ENCODE results near the gene PPP2R2B.
A peak's percentile ranks its signal among the peaks of the same experiment; 100 is the strongest.

The PPP2R2B gene

DNA sequence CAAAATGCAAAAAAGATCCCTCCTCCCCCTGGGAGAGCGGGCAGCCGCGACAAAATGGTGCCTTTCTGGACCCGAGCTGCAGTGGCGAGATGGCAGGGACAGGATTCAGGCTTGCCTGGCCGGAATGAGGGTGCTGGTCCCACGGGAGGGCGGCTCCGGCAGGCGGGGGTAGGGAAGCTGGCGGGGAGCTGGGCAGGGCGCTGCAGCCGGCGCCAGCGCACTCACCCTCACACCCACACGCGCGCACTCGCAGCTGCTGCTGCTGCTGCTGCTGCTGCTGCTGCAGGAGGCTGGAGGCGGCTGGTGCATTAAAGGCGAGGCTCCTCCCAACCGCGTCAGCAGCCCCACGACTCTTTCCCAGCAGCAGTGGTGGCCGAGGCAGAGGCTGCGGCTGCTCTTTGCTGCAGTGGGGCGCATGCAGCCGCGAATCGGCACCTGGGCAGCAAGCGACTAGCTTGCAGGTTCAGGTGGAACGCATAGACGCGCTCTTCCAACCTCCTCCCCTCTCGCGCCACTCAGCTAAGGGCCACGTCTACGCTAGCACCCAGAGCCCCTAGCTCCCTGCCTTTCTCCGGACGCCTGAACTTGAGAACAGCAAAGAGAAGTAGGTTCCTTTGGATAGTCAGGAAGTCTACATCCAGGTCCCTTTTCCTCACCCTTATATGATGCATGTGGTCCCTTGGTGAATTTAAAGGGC, at the start of gene PPP2R2B:
Gene PPP2R2B, minus strand, starts transcription at position 282 of the 697 bp plus-strand sequence.
- no peak within 1 kb of the TSS for H3K9ac ChIP-seq (ENCODE audit: low read length in 5 of 5)
- peaks cover 17 to 24% (median 17%) of the 10 kb centered on the region in 5 donors for H3K27me3 ChIP-seq (ENCODE audit: control insufficient read depth in 5 of 5, insufficient read depth in 4 of 5, low read length in 5 of 5)
- no peaks in the 10 kb centered on the region for H3K36me3 ChIP-seq (ENCODE audit: control insufficient read depth in 5 of 5, insufficient read depth in 5 of 5, low read length in 5 of 5)
- H3K4me3 ChIP-seq (ENCODE audit: low read depth in 1 of 5, low read length in 5 of 5): peak within 1 kb of the TSS; percentile 43 to 64 (median 58)
- no peak within 1 kb of the TSS for H3K27ac ChIP-seq (ENCODE audit: low read depth, low read length)
- H3K4me1 ChIP-seq (ENCODE audit: control insufficient read depth in 5 of 5, insufficient read depth in 5 of 5, low read length in 5 of 5): peaks cover 0 to 20% (median 19%) of the 10 kb centered on the region in 5 donors
- no peaks in the 10 kb centered on the region for H3K9me3 ChIP-seq (ENCODE audit: control insufficient read depth in 5 of 5, low read length in 5 of 5)

DNA sequence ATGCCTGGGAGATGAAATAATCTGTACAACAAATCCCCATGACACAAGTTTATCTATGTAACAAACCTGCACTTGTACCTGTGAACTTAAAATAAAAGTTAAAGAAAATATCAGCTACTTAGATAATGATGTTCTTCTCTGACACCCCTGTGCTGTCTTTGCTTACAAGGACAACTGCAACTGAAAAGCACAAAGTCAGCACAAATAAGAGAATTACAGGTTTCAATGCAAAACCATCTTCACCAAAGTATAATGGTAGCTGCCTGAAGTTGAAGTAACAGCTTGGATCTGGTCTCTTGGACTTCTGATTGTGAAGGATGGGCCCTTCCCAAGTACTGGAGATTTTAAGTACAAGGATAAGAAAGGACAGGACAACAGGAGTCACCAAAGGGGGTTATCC, 45.6 kb upstream of the PPP2R2B start:
- H3K27ac ChIP-seq (ENCODE audit: low read depth, low read length): no peak overlapping the region
- no peaks in the 10 kb centered on the region for H3K36me3 ChIP-seq (ENCODE audit: control insufficient read depth in 5 of 5, insufficient read depth in 5 of 5, low read length in 5 of 5)
- no peaks in the 10 kb centered on the region for H3K9me3 ChIP-seq (ENCODE audit: control insufficient read depth in 5 of 5, low read length in 5 of 5)
- H3K4me3 ChIP-seq (ENCODE audit: low read depth in 1 of 5, low read length in 5 of 5): no peak overlapping the region
- H3K4me1 ChIP-seq (ENCODE audit: control insufficient read depth in 5 of 5, insufficient read depth in 5 of 5, low read length in 5 of 5): no peaks in the 10 kb centered on the region
- peaks cover 0 to 3% (median 0%) of the 10 kb centered on the region in 5 donors for H3K27me3 ChIP-seq (ENCODE audit: control insufficient read depth in 5 of 5, insufficient read depth in 4 of 5, low read length in 5 of 5)
- H3K9ac ChIP-seq (ENCODE audit: low read length in 5 of 5): no peak overlapping the region

DNA sequence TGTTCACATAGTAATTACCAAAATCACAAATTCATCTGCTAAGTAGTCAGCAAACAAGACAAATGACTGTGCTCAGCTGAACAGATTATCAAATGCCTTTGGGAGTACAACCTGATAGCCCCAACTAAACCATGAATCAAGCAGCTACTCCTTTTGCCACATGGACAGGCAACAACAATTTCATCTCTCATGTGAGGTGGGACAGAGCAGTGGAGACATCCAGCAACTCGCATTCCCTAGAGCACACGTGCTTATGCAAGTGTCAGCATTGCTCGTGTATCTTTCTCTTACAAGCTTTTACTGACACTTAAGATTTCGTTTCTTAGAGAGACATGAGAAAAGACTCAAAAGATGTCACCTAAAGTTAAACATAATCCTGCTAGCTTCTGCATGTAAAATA, 42.7 kb upstream of the PPP2R2B start:
- no peak overlapping the region for H3K9ac ChIP-seq (ENCODE audit: low read length in 5 of 5)
- H3K36me3 ChIP-seq (ENCODE audit: control insufficient read depth in 5 of 5, insufficient read depth in 5 of 5, low read length in 5 of 5): no peaks in the 10 kb centered on the region
- no peaks in the 10 kb centered on the region for H3K9me3 ChIP-seq (ENCODE audit: control insufficient read depth in 5 of 5, low read length in 5 of 5)
- H3K27ac ChIP-seq (ENCODE audit: low read depth, low read length): no peak overlapping the region
- H3K4me1 ChIP-seq (ENCODE audit: control insufficient read depth in 5 of 5, insufficient read depth in 5 of 5, low read length in 5 of 5): no peaks in the 10 kb centered on the region
- H3K4me3 ChIP-seq (ENCODE audit: low read depth in 1 of 5, low read length in 5 of 5): no peak overlapping the region
- H3K27me3 ChIP-seq (ENCODE audit: control insufficient read depth in 5 of 5, insufficient read depth in 4 of 5, low read length in 5 of 5): peaks cover 0 to 3% (median 0%) of the 10 kb centered on the region in 5 donors

DNA sequence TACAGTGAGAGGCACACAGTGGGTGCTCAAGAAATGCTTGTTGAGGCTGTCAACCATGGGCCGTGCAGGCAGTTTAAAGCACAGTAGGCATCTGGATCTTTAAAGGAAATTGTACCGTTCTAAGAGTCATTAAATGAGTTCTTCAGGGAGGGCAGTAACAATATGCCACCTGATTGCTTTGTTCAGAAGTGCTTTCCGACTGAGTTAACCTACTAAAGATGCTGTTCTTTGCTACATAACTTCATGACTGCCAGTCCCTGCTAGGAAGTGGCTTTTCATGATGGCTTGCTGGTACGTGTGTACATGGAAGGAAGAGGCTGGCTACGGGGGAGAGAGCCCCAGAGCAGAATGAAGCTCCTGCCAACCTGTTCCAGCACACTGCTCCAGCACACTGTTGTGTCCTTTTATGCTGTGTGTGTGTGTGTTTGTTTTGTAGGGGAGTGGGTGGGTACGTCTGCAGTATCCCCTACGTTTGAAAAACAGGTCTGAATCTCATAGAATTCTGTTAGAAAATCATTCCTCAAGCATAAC, 41.9 kb upstream of the PPP2R2B start:
- peaks cover 0 to 3% (median 0%) of the 10 kb centered on the region in 5 donors for H3K27me3 ChIP-seq (ENCODE audit: control insufficient read depth in 5 of 5, insufficient read depth in 4 of 5, low read length in 5 of 5)
- no peaks in the 10 kb centered on the region for H3K36me3 ChIP-seq (ENCODE audit: control insufficient read depth in 5 of 5, insufficient read depth in 5 of 5, low read length in 5 of 5)
- no peak overlapping the region for H3K27ac ChIP-seq (ENCODE audit: low read depth, low read length)
- H3K9ac ChIP-seq (ENCODE audit: low read length in 5 of 5): no peak overlapping the region
- H3K4me1 ChIP-seq (ENCODE audit: control insufficient read depth in 5 of 5, insufficient read depth in 5 of 5, low read length in 5 of 5): no peaks in the 10 kb centered on the region
- no peak overlapping the region for H3K4me3 ChIP-seq (ENCODE audit: low read depth in 1 of 5, low read length in 5 of 5)
- H3K9me3 ChIP-seq (ENCODE audit: control insufficient read depth in 5 of 5, low read length in 5 of 5): no peaks in the 10 kb centered on the region

DNA sequence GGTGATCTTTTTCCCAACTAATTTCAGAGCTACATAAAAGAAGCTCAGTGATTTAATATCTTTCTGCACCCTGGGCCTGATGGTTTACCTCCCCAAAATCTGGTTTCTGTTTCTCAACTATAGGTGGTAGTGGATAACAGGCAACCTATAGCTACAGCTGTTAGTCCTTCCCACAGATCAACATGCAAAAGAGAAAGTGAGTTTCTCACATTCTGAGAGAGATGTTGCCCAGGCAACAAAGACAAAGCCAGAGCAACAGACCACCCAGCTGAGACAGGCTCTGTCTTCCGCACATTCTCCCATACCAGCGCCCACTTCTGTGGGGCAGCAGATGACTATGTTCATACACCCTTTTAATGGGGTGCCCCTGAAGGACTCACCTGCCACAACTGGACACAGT, 40.7 kb upstream of the PPP2R2B start:
- Histone ChIP-seq H3K27ac (ENCODE audit: low read depth, low read length) (no peak overlapping the region), H3K4me3 (ENCODE audit: low read depth in 1 of 5, low read length in 5 of 5) (no peak overlapping the region), H3K9me3 (ENCODE audit: control insufficient read depth in 5 of 5, low read length in 5 of 5) (no peaks in the 10 kb centered on the region), H3K9ac (ENCODE audit: low read length in 5 of 5) (no peak overlapping the region), H3K27me3 (ENCODE audit: control insufficient read depth in 5 of 5, insufficient read depth in 4 of 5, low read length in 5 of 5) (peaks cover 0 to 3% (median 0%) of the 10 kb centered on the region in 5 donors), H3K4me1 (ENCODE audit: control insufficient read depth in 5 of 5, insufficient read depth in 5 of 5, low read length in 5 of 5) (no peaks in the 10 kb centered on the region), H3K36me3 (ENCODE audit: control insufficient read depth in 5 of 5, insufficient read depth in 5 of 5, low read length in 5 of 5) (no peaks in the 10 kb centered on the region)

DNA sequence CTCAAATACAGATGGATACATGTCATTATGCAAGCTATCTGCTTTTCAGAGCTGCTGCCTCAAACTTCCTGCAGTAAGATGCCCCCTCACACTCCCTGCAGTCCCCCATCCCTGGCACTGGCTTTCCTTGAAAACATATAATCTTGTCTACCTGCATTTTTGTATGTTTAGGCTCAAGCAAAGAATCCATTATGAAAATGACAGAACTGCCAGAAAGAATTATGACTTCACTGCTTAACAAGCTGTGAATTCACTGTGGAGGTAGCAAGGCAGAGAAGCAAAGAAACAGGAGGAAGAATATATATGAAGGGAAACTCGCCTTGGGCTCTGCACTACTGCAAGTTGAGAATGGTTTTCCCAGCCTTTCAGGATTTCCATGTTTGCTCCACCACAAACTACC, 39.4 kb upstream of the PPP2R2B start:
- Histone ChIP-seq H3K4me3 (ENCODE audit: low read depth in 1 of 5, low read length in 5 of 5) (no peak overlapping the region), H3K36me3 (ENCODE audit: control insufficient read depth in 5 of 5, insufficient read depth in 5 of 5, low read length in 5 of 5) (no peaks in the 10 kb centered on the region)

DNA sequence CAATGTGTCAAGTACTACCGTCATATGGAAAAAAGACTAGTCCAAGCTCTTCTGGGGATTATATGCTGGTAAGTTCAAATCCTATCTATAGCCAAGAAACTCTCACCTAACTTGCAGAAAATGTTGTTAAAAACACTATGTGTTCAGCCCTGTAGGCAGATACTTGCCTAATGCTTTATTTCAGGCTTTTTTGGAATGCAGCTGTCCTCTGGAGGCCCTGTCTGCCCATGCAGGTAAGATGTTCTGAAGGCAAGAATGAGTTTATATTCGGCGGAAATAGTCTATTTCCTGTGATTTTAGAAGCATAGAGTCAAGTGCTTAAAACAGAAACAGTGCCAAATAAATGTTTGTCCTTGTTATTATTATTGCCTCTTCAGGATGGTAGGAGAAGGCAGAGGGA, 34.3 kb upstream of the PPP2R2B start:
- H3K4me3 ChIP-seq (ENCODE audit: low read depth in 1 of 5, low read length in 5 of 5): no peak overlapping the region
- no peaks in the 10 kb centered on the region for H3K9me3 ChIP-seq (ENCODE audit: control insufficient read depth in 5 of 5, low read length in 5 of 5)
- no peak overlapping the region for H3K27ac ChIP-seq (ENCODE audit: low read depth, low read length)
- no peaks in the 10 kb centered on the region for H3K4me1 ChIP-seq (ENCODE audit: control insufficient read depth in 5 of 5, insufficient read depth in 5 of 5, low read length in 5 of 5)
- H3K27me3 ChIP-seq (ENCODE audit: control insufficient read depth in 5 of 5, insufficient read depth in 4 of 5, low read length in 5 of 5): no peaks in the 10 kb centered on the region
- no peak overlapping the region for H3K9ac ChIP-seq (ENCODE audit: low read length in 5 of 5)
- H3K36me3 ChIP-seq (ENCODE audit: control insufficient read depth in 5 of 5, insufficient read depth in 5 of 5, low read length in 5 of 5): no peaks in the 10 kb centered on the region

More for the DNA sequence above, 39.4 kb upstream of the PPP2R2B start:
- H3K9me3 ChIP-seq (ENCODE audit: control insufficient read depth in 5 of 5, low read length in 5 of 5): no peaks in the 10 kb centered on the region
- peaks cover 0 to 3% (median 0%) of the 10 kb centered on the region in 5 donors for H3K27me3 ChIP-seq (ENCODE audit: control insufficient read depth in 5 of 5, insufficient read depth in 4 of 5, low read length in 5 of 5)
- no peak overlapping the region for H3K27ac ChIP-seq (ENCODE audit: low read depth, low read length)
- H3K4me1 ChIP-seq (ENCODE audit: control insufficient read depth in 5 of 5, insufficient read depth in 5 of 5, low read length in 5 of 5): no peaks in the 10 kb centered on the region
- H3K9ac ChIP-seq (ENCODE audit: low read length in 5 of 5): no peak overlapping the region

DNA sequence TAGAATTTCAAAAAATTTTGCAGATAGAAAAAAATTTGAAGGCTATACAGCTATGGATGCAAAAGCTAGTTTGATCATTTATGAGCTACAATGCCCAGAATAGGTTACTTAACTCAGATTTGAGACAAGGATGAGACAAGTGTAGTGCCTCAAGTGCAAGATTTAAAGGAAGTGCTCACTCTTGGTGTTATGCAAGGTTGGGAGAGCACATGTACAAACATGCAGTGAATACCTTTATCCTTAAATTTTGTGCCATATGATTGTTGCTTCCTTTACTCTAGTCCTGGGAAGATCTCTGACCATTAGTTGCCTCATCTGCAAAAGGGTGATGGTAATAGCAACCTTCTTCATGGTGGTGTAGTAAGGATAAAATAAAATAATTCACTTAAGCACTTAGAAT, 31.7 kb upstream of the PPP2R2B start:
- no peaks in the 10 kb centered on the region for H3K36me3 ChIP-seq (ENCODE audit: control insufficient read depth in 5 of 5, insufficient read depth in 5 of 5, low read length in 5 of 5)
- no peak overlapping the region for H3K27ac ChIP-seq (ENCODE audit: low read depth, low read length)
- no peaks in the 10 kb centered on the region for H3K4me1 ChIP-seq (ENCODE audit: control insufficient read depth in 5 of 5, insufficient read depth in 5 of 5, low read length in 5 of 5)
- H3K9me3 ChIP-seq (ENCODE audit: control insufficient read depth in 5 of 5, low read length in 5 of 5): no peaks in the 10 kb centered on the region
- H3K9ac ChIP-seq (ENCODE audit: low read length in 5 of 5): no peak overlapping the region
- no peak overlapping the region for H3K4me3 ChIP-seq (ENCODE audit: low read depth in 1 of 5, low read length in 5 of 5)
- H3K27me3 ChIP-seq (ENCODE audit: control insufficient read depth in 5 of 5, insufficient read depth in 4 of 5, low read length in 5 of 5): no peaks in the 10 kb centered on the region

DNA sequence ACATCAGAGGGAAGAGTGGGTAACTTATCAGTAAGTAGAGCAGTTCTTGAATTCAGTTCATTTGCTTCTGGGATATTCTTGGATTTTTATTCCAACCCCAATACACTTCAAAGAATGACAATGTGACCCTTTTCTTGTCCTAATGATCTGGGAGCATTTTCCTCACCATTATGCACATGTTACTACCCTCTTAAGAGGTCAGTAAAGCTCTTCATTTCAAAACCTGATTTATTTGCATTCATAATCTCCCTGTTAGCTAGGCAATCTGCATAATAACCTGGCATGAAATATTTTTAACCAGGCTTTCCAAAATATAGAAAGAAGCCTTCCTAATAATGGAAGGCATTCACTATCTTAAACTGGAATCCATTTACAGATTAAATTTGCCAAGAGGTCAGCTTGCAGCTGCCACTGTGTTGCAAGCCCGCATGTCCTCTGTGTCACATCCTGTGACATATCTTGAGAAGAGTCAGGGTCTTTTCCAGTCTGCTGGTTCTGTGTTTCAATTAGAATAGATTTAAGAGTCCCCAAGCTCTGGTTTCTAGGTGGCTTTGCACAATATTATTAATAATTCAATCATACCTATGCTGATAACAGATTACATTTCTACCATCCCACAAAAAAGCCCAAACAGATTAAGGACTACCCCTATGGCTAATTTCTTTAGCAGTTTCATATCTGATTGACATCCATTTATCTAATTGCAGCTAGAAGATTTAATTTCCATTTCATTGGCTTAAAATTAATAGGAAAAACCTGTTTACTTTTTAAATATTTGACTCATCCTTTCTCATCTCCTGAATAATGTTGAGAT, 30.9 kb upstream of the PPP2R2B start:
- Histone ChIP-seq H3K36me3 (ENCODE audit: control insufficient read depth in 5 of 5, insufficient read depth in 5 of 5, low read length in 5 of 5) (no peaks in the 10 kb centered on the region), H3K9ac (ENCODE audit: low read length in 5 of 5) (no peak overlapping the region), H3K27ac (ENCODE audit: low read depth, low read length) (no peak overlapping the region), H3K4me3 (ENCODE audit: low read depth in 1 of 5, low read length in 5 of 5) (no peak overlapping the region), H3K27me3 (ENCODE audit: control insufficient read depth in 5 of 5, insufficient read depth in 4 of 5, low read length in 5 of 5) (no peaks in the 10 kb centered on the region), H3K9me3 (ENCODE audit: control insufficient read depth in 5 of 5, low read length in 5 of 5) (no peaks in the 10 kb centered on the region), H3K4me1 (ENCODE audit: control insufficient read depth in 5 of 5, insufficient read depth in 5 of 5, low read length in 5 of 5) (no peaks in the 10 kb centered on the region)

DNA sequence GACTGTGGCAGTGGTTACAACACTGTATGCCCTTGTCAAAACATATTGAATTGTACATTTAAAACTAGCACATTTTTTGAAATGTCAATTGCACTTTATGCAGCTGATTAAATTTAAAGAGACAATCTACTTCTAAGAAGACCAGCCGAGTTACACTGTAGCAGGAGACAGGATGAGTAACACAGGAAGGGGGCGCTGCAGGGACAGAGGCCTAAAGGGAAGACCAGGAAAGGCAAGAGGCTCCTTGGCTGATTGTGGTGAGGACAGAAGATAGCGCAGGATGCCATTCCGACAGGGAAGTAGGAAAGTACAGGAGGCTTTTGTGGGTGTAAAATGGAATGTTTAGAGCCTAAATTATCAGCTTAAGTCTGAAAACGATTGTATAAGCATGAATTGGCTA, 28.2 kb upstream of the PPP2R2B start:
- Histone ChIP-seq H3K4me3 (ENCODE audit: low read depth in 1 of 5, low read length in 5 of 5) (no peak overlapping the region), H3K27me3 (ENCODE audit: control insufficient read depth in 5 of 5, insufficient read depth in 4 of 5, low read length in 5 of 5) (no peaks in the 10 kb centered on the region), H3K4me1 (ENCODE audit: control insufficient read depth in 5 of 5, insufficient read depth in 5 of 5, low read length in 5 of 5) (no peaks in the 10 kb centered on the region), H3K9me3 (ENCODE audit: control insufficient read depth in 5 of 5, low read length in 5 of 5) (no peaks in the 10 kb centered on the region), H3K36me3 (ENCODE audit: control insufficient read depth in 5 of 5, insufficient read depth in 5 of 5, low read length in 5 of 5) (no peaks in the 10 kb centered on the region), H3K9ac (ENCODE audit: low read length in 5 of 5) (no peak overlapping the region), H3K27ac (ENCODE audit: low read depth, low read length) (no peak overlapping the region)
